ENCODE data around the gene UACA. TPM values are rescaled to one million over a fixed set of nuclear protein-coding genes. Genes with fewer than 3 reads are reported as not detected.

Gene UACA
- total RNA-seq, 2 donors from 2014 or later = 16.3 to 35.2 TPM

GRCh38 chr15:70609889-70610288 is 153.5 kb downstream of the UACA start:
- WGBS = 93% methylated on average over 10 of the region's 10 CpGs
- intact Hi-C loops (cut with DNase I) = no loop called here
- H3K27me3 ChIP-seq (replicated peaks; ENCODE audit: insufficient read depth) = no peaks in the 10 kb centered on the region
- TF ChIP-seq CTCF (IDR thresholded peaks at IDR 0.05) (no peak), POLR2A (IDR thresholded peaks at IDR 0.05) (no peak), POLR2AphosphoS5 (IDR thresholded peaks at IDR 0.05) (no peak)
- no peak overlapping the region for H3K4me3 ChIP-seq
- no peak for DNase-seq (ENCODE audit: low spot score)
- H3K9me3 ChIP-seq = no peaks in the 10 kb centered on the region
- peaks cover 11% of the 10 kb centered on the region for H3K4me1 ChIP-seq (replicated peaks)
- H3K36me3 ChIP-seq = no peaks in the 10 kb centered on the region
- H3K27ac ChIP-seq = no peak overlapping the region

GRCh38 chr15:70608144-70608543 is 155.2 kb downstream of the UACA start:
- no peak for TF ChIP-seq CTCF (IDR thresholded peaks at IDR 0.05)
- no peak for TF ChIP-seq POLR2AphosphoS5 (IDR thresholded peaks at IDR 0.05)
- TF ChIP-seq POLR2A (IDR thresholded peaks at IDR 0.05) = no peak
- no peaks in the 10 kb centered on the region for H3K36me3 ChIP-seq
- no peak overlapping the region for H3K4me3 ChIP-seq
- WGBS = 26% methylated on average over 5 of the region's 5 CpGs
- peaks cover 17% of the 10 kb centered on the region for H3K4me1 ChIP-seq (replicated peaks)
- no peaks in the 10 kb centered on the region for H3K27me3 ChIP-seq (replicated peaks; ENCODE audit: insufficient read depth)
- H3K27ac ChIP-seq = no peak overlapping the region
- H3K9me3 ChIP-seq = no peaks in the 10 kb centered on the region
- DNase-seq (ENCODE audit: low spot score) = no peak
- intact Hi-C loops (cut with DNase I) = no loop called here

GRCh38 chr15:70605606-70606410 is 157.6 kb downstream of the UACA start:
- H3K27ac ChIP-seq = peak overlapping the region; percentile 46 to 64
- H3K36me3 ChIP-seq = no peaks in the 10 kb centered on the region
- H3K27me3 ChIP-seq (replicated peaks; ENCODE audit: insufficient read depth) = no peaks in the 10 kb centered on the region
- no peaks in the 10 kb centered on the region for H3K9me3 ChIP-seq
- H3K4me3 ChIP-seq = no peak overlapping the region
- 13% methylated on average over 7 of the region's 7 CpGs for WGBS
- peaks cover 17% of the 10 kb centered on the region for H3K4me1 ChIP-seq (replicated peaks)
- TF ChIP-seq POLR2AphosphoS5 (IDR thresholded peaks at IDR 0.05) = peak; percentile 88
- no peak for TF ChIP-seq POLR2A (IDR thresholded peaks at IDR 0.05)
- peak; percentile 87 for DNase-seq (ENCODE audit: low spot score)
- intact Hi-C loops (cut with DNase I) = no loop called here

- Histone ChIP-seq H3K27me3 (replicated peaks; ENCODE audit: insufficient read depth) (no peaks in the 10 kb centered on the region), H3K4me1 (replicated peaks) (peaks cover 17% of the 10 kb centered on the region), H3K9me3 (no peaks in the 10 kb centered on the region), H3K4me3 (no peak overlapping the region), H3K27ac (peak overlapping the region; percentile 46 to 64), H3K36me3 (no peaks in the 10 kb centered on the region)
- DNase-seq (ENCODE audit: low spot score) = peak; percentile 56
- intact Hi-C loops (cut with DNase I) = no loop called here
- 11% methylated on average over 18 of the region's 18 CpGs for WGBS
- TF ChIP-seq POLR2A (IDR thresholded peaks at IDR 0.05) = no peak
- TF ChIP-seq CTCF (IDR thresholded peaks at IDR 0.05) = peak in 3 of 4 experiments; percentile 14 to 41 (median 26)
- peak; percentile 20 for TF ChIP-seq POLR2AphosphoS5 (IDR thresholded peaks at IDR 0.05)
Observed at GRCh38 chr15:70604666-70605315, 158.6 kb downstream of the UACA start.

Other genes with a start within 250 kb of the UACA start
- 10 to 100 TPM; 24.6 to 43.3 TPM for gene LARP6, start 90.6 kb upstream of the UACA start, total RNA-seq
- gene THAP10, start 128.9 kb upstream of the UACA start, total RNA-seq = 1 to 10 TPM; 3.2 to 6.6 TPM
- 10 to 100 TPM in 1 of 2 donors, 1 to 10 TPM in 1; 9.8 to 13.3 TPM for gene LRRC49, start 129.3 kb upstream of the UACA start, total RNA-seq